ENCODE results near the gene PRKCA.

The PRKCA gene

GRCh38 chr17:66778531-66779236 lies 476.3 kb downstream of the PRKCA start:
- no peak for TF ChIP-seq CTCF (IDR thresholded peaks at IDR 0.05; ENCODE audit: low read depth, low read length, missing control alignments)
- Histone ChIP-seq H3K36me3 (replicated peaks) (peaks cover 7% of the 10 kb centered on the region), H3K27ac (no peak overlapping the region), H3K4me3 (ENCODE audit: low read depth, low read length) (no peak overlapping the region), H3K27me3 (replicated peaks) (no peaks in the 10 kb centered on the region)
- in situ Hi-C loops (cut with HindIII; ENCODE audit: low pct_ligation_motif_present, low sequenced_read_pairs): no loop called here
- no peak for DNase-seq

DNA sequence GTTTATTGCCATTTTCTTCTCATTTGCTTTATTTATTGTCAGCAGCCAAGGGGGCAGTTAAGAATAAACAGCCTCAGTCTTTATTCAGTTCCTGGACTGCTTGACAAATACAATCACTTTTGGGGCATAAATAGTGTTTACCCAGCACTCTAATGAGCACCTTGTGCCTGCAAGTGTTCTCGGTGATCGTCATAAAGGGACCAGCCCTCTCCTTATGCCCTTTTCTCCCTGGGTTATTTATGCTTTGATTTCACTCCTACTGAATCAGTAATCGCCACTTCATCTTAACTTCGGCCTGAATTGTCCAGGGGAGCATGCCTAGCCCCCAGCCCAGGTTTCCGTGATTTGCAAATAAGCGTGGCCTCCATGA lies 476.8 kb downstream of the PRKCA start:
- no peak for DNase-seq
- in situ Hi-C loops (cut with HindIII; ENCODE audit: low pct_ligation_motif_present, low sequenced_read_pairs): no loop called here
- no peak for TF ChIP-seq CTCF (IDR thresholded peaks at IDR 0.05; ENCODE audit: low read depth, low read length, missing control alignments)
- Histone ChIP-seq H3K27me3 (replicated peaks) (no peaks in the 10 kb centered on the region), H3K36me3 (replicated peaks) (peaks cover 5% of the 10 kb centered on the region), H3K27ac (no peak overlapping the region), H3K4me3 (ENCODE audit: low read depth, low read length) (no peak overlapping the region)

DNA sequence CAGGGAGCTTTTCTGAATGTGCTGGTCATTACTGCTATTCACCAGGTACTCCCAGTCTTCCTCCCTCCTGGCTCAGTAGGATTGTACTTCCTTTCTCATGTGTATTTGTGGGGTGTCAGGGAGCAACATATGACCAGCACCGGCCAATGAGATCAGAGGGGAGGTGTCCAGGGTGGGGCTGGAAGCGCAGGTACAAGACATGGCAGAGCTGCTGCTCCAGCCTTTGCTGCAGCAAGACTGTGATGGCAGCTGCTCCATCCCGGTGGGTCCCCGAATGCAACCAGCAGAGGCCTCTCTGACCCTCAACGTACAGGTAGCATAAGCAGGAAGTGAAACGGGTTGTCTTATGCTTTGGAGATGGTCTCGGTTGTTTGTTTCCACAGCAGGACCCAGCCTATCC lies 478.7 kb downstream of the PRKCA start:
- Histone ChIP-seq H3K4me3 (ENCODE audit: low read depth, low read length) (no peak overlapping the region), H3K36me3 (replicated peaks) (no peaks in the 10 kb centered on the region), H3K27ac (no peak overlapping the region), H3K27me3 (replicated peaks) (no peaks in the 10 kb centered on the region)
- DNase-seq: no peak
- TF ChIP-seq CTCF (IDR thresholded peaks at IDR 0.05; ENCODE audit: low read depth, low read length, missing control alignments): no peak
- in situ Hi-C loops (cut with HindIII; ENCODE audit: low pct_ligation_motif_present, low sequenced_read_pairs): no loop called here

GRCh38 chr17:66782851-66783250 lies 480.4 kb downstream of the PRKCA start:
- in situ Hi-C loops (cut with HindIII; ENCODE audit: low pct_ligation_motif_present, low sequenced_read_pairs): no loop called here
- H3K36me3 ChIP-seq (replicated peaks): peaks cover 12% of the 10 kb centered on the region

DNA sequence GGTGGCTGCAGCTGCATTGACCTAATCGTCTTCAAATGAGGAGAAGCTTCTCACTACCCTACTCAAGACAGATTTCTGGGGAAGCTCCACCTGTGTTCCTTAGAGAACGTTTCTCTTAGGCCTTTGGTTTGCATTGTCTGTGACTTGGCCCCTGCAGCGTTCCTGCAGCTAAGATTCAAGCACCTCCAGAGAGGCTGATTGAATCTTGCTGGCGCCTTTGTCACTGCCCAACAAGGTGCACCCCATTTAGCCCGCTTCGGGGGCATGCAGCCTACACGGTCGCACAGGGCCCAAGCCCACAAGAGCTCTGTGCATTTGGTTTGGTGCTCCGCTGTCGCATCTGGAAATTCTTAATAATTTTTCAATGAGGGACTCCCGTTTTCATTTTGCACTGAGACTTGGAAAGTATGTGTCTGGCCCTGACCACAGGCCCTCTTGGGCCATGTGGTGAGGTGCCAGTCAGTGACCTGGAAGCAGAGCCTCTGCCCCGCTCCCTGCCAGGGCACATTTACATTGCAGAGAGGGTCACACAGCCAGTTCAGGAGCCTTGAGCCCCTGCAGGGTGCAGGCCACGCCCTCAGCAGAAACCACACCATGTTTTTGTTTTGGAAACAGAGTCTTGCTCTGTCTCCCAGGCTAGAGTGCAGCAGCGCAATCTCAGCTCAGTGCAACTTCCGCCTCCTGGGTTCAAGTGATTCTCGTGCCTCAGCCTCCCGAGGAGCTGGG lies 481.4 kb downstream of the PRKCA start:
- DNase-seq: no peak
- no peak for TF ChIP-seq CTCF (IDR thresholded peaks at IDR 0.05; ENCODE audit: low read depth, low read length, missing control alignments)
- Histone ChIP-seq H3K4me3 (ENCODE audit: low read depth, low read length) (no peak overlapping the region), H3K36me3 (replicated peaks) (peaks cover 12% of the 10 kb centered on the region), H3K27ac (no peak overlapping the region), H3K27me3 (replicated peaks) (no peaks in the 10 kb centered on the region)
- in situ Hi-C loops (cut with HindIII; ENCODE audit: low pct_ligation_motif_present, low sequenced_read_pairs): no loop called here

More at GRCh38 chr17:66782851-66783250, 480.4 kb downstream of the PRKCA start:
- Histone ChIP-seq H3K4me3 (ENCODE audit: low read depth, low read length) (no peak overlapping the region), H3K27ac (no peak overlapping the region), H3K27me3 (replicated peaks) (no peaks in the 10 kb centered on the region)
- TF ChIP-seq CTCF (IDR thresholded peaks at IDR 0.05; ENCODE audit: low read depth, low read length, missing control alignments): no peak
- DNase-seq: no peak

All from brain microvascular endothelial cell (primary cell).